Measurements from ENCODE around the gene KCNK6.

- TF ChIP-seq, protein P1, sequence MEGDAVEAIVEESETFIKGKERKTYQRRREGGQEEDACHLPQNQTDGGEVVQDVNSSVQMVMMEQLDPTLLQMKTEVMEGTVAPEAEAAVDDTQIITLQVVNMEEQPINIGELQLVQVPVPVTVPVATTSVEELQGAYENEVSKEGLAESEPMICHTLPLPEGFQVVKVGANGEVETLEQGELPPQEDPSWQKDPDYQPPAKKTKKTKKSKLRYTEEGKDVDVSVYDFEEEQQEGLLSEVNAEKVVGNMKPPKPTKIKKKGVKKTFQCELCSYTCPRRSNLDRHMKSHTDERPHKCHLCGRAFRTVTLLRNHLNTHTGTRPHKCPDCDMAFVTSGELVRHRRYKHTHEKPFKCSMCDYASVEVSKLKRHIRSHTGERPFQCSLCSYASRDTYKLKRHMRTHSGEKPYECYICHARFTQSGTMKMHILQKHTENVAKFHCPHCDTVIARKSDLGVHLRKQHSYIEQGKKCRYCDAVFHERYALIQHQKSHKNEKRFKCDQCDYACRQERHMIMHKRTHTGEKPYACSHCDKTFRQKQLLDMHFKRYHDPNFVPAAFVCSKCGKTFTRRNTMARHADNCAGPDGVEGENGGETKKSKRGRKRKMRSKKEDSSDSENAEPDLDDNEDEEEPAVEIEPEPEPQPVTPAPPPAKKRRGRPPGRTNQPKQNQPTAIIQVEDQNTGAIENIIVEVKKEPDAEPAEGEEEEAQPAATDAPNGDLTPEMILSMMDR (conservative IDR thresholded peaks at IDR 0.05; ENCODE audit: low read depth in 2 of 2): no peak
- TF ChIP-seq, protein P2, sequence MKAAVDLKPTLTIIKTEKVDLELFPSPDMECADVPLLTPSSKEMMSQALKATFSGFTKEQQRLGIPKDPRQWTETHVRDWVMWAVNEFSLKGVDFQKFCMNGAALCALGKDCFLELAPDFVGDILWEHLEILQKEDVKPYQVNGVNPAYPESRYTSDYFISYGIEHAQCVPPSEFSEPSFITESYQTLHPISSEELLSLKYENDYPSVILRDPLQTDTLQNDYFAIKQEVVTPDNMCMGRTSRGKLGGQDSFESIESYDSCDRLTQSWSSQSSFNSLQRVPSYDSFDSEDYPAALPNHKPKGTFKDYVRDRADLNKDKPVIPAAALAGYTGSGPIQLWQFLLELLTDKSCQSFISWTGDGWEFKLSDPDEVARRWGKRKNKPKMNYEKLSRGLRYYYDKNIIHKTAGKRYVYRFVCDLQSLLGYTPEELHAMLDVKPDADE (IDR thresholded peaks at IDR 0.05): no peak
- TF ChIP-seq JUNB (IDR thresholded peaks at IDR 0.05; ENCODE audit: unreplicated experiment) (no peak), POLR2AphosphoS5 (IDR thresholded peaks at IDR 0.05; ENCODE audit: low read depth) (no peak), REST (IDR thresholded peaks at IDR 0.05; ENCODE audit: unreplicated experiment) (no peak), EZH2 (IDR thresholded peaks at IDR 0.05; ENCODE audit: low read depth, unreplicated experiment) (no peak), EZH2phosphoT487 (IDR thresholded peaks at IDR 0.05; ENCODE audit: unreplicated experiment) (no peak), CREB1 (CRISPR knock-in tag; IDR thresholded peaks at IDR 0.05; ENCODE audit: low read depth) (no peak), NANOG (IDR thresholded peaks at IDR 0.05; ENCODE audit: borderline replicate concordance) (no peak)
Measured at GRCh38 chr19:38285567-38285966, 34.1 kb upstream of the KCNK6 start.

Measured in GM23338 (cell line).